GM19468 (cell line): Measurements from ENCODE around the gene TAS1R2.
"Not testable (repeated sequence)": the region's sequence is repeated elsewhere in the genome, so short reads cannot be mapped to it uniquely, and the experiment has no call there.

Experiments used
- ATAC-seq: cut with Tn5 transposase; IDR thresholded peaks from one replicate; pipeline ENCODE4 v1.9.1; 2021; ENCODE audit warnings: mild to moderate bottlenecking, moderate library complexity, moderate number of reproducible peaks; ENCODE audit not compliant: unreplicated experiment; ENCODE audit errors: extremely low read depth

Gene TAS1R2

GRCh38 chr1:18870957-18871356, 11.5 kb upstream of the TAS1R2 start:
- no peak for ATAC-seq

GRCh38 chr1:18870595-18870865, 11.1 kb upstream of the TAS1R2 start:
- ATAC-seq: not testable (repeated sequence)

GRCh38 chr1:18869847-18870594, 10.6 kb upstream of the TAS1R2 start:
- no peak for ATAC-seq

- ATAC-seq: no peak
Observed at GRCh38 chr1:18868801-18869424, 9.5 kb upstream of the TAS1R2 start.

- no peak for ATAC-seq
Observed at GRCh38 chr1:18868354-18868753, 8.9 kb upstream of the TAS1R2 start.

GRCh38 chr1:18866846-18867245, 7.4 kb upstream of the TAS1R2 start:
- no peak for ATAC-seq

GRCh38 chr1:18866314-18866713, 6.9 kb upstream of the TAS1R2 start:
- ATAC-seq: no peak

GRCh38 chr1:18865176-18865575, 5.7 kb upstream of the TAS1R2 start:
- ATAC-seq: no peak

- ATAC-seq: no peak
Observed at GRCh38 chr1:18861590-18861989, 2.1 kb upstream of the TAS1R2 start.

- no peak for ATAC-seq
Observed at GRCh38 chr1:18861082-18861481, 1.6 kb upstream of the TAS1R2 start.

GRCh38 chr1:18858070-18858688, 1.3 kb downstream of the TAS1R2 start:
- no peak for ATAC-seq

- no peak for ATAC-seq
Observed at GRCh38 chr1:18856435-18856834, 3.0 kb downstream of the TAS1R2 start.

- ATAC-seq: no peak
Observed at GRCh38 chr1:18855573-18855972, 3.9 kb downstream of the TAS1R2 start.

- no peak for ATAC-seq
Observed at GRCh38 chr1:18854331-18855025, 5.0 kb downstream of the TAS1R2 start.

GRCh38 chr1:18852501-18852900, 7.0 kb downstream of the TAS1R2 start:
- ATAC-seq: no peak

GRCh38 chr1:18849261-18849711, 10.2 kb downstream of the TAS1R2 start:
- no peak for ATAC-seq

- not testable (repeated sequence) for ATAC-seq
Observed at GRCh38 chr1:18847723-18848122, 11.7 kb downstream of the TAS1R2 start.

GRCh38 chr1:18840145-18840544, 19.3 kb downstream of the TAS1R2 start:
- ATAC-seq: no peak

- ATAC-seq: no peak
Observed at GRCh38 chr1:18836654-18837053, 22.8 kb downstream of the TAS1R2 start.

GRCh38 chr1:18832319-18832718, 27.1 kb downstream of the TAS1R2 start:
- ATAC-seq: not testable (repeated sequence)

GRCh38 chr1:18831656-18832055, 27.8 kb downstream of the TAS1R2 start:
- ATAC-seq: no peak
